Purkinje cell (primary cell): Measurements from ENCODE around the gene MVB12B. TPM values are rescaled to one million over a fixed set of nuclear protein-coding genes. Genes with fewer than 3 reads are reported as not detected.

Source experiments
- polyA plus RNA-seq: library from polyadenylated mRNA; unstranded; fragments of >200 nt; fragmentation: Nextera tagmentation; gene quantifications from 2 replicates; pipeline ENCODE4 v1.2.1, GENCODE V29; 2014

MVB12B gene
- polyA plus RNA-seq = 0.62 and 1.1 TPM in 2 replicates

GRCh38 chr9:126326228-126327005 is at the start of gene MVB12B:
MVB12B (plus strand) TSS chr9:126326829; CDS start chr9:126326930, 101 bp downstream.

